Nucleus accumbens (tissue), 56 donors: ENCODE measurements around the gene UPK1A.
"Not testable (repeated sequence)": the region's sequence is repeated elsewhere in the genome, so short reads cannot be mapped to it uniquely, and the experiment has no call there.

Source experiments
- DNase-seq, 56 donors: peaks; one replicate each; lab custom pipeline; 2025; lab: John Stamatoyannopoulos, UW

UPK1A gene

DNA sequence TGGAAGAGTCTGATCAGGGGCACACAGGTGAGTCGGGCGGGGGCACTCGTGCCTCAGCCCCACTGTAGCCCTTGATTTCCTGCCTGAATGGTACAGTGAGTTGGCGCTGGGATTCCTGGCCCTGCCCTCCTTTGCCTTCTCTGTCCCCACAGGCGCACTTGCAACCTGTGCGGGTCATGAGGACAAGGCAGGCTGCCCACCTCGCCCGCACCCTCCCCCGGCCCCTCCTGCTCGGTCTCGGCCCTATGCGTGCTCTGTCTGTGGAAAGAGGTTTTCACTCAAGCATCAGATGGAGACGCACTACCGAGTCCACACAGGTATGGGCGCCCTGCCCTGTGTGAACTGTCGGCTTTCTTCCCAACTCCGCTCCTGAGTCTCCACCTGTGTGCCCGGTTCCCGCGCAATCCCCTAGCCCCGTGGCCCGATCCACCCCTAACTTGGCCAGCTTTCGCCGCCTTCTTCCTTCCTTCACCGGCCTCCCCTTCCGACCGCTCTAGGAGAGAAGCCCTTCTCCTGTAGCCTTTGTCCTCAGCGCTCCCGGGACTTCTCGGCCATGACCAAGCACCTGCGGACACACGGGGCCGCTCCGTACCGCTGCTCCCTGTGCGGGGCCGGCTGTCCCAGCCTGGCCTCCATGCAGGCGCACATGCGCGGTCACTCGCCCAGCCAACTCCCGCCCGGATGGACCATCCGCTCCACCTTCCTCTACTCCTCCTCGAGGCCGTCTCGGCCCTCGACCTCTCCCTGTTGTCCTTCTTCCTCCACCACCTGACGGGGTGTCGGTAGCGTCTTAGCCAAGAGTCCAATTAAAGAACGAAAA is 49.9 kb downstream of the UPK1A start:
- peak in 30 of 56 donors; percentile 50 to 91 (median 69) for DNase-seq

DNA sequence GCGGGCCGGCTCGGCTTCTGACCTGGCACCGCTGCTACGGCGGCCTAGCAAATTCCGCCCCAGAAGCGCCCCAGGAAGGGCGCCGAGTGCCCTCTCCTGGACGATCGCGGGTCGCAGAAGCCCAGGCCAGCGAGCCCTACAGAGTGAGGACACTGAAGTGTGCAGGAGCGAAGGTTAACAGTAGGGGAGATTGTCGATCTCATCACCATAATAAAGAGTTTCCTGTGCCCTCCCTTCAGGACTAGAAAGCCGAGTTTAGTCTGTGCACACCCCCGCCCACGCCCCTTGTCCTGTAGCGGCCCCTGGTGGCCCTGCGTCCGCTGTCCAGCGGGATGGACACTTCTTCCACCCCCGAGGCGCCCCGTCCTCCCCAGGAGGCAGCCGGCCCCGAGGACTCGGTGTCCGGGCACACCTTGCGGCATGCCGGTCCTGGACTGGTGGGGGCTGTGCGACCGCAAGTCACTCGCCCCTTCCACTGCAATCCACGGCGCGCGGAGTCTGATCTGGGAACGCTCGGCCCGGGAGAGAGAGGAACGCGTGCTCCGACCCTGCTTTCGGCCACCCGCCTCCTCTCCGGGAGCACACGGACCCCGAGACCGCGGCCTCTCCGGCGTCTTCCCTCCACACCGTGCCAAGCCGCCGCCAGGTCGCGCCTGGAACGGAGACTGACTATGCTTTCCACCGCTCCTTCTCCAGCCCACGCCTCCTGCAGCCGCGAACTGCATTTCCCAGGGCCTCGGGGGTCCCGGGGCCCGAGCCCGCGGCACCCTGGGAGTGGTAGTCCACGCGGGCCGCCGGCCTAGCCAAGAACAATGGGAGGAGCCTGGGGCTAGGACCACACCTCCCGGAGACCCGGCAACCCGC is 50.7 kb downstream of the UPK1A start:
- peak; percentile 56 to 97 (median 91) for DNase-seq

DNA sequence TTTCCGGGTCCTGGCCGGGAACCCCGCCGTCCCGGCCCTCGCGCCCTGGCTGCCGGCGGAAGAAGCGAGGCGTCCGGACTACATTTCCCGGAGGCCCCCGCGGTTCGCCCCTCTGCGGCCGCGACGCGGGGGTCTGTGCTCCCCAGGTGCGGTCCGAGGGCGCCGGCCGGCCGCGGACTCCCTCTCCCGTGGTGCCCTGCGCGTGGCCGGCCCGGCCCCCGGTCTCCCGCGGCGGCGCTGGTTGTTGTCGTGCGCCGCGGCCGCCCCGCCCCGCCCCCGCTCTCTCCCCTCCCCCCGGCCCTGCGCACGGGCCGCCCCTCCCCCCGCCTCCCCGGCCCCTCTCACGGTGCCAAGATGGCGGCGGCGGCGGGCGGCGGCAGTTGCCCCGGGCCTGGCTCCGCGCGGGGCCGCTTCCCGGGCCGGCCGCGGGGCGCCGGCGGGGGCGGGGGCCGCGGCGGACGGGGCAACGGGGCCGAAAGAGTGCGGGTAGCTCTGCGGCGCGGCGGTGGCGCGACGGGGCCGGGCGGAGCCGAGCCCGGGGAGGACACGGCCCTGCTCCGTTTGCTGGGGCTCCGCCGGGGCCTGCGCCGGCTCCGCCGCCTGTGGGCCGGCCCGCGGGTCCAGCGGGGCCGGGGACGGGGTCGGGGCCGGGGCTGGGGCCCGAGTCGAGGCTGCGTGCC is 51.5 kb downstream of the UPK1A start, which contains the start of gene KMT2B:
TSS of gene KMT2B (plus strand) at position 339 of the 680 bp plus-strand sequence. CDS start at position 355, 16 bp downstream.
- peak in 20 of 56 donors; percentile 20 to 96 (median 90) for DNase-seq

DNA sequence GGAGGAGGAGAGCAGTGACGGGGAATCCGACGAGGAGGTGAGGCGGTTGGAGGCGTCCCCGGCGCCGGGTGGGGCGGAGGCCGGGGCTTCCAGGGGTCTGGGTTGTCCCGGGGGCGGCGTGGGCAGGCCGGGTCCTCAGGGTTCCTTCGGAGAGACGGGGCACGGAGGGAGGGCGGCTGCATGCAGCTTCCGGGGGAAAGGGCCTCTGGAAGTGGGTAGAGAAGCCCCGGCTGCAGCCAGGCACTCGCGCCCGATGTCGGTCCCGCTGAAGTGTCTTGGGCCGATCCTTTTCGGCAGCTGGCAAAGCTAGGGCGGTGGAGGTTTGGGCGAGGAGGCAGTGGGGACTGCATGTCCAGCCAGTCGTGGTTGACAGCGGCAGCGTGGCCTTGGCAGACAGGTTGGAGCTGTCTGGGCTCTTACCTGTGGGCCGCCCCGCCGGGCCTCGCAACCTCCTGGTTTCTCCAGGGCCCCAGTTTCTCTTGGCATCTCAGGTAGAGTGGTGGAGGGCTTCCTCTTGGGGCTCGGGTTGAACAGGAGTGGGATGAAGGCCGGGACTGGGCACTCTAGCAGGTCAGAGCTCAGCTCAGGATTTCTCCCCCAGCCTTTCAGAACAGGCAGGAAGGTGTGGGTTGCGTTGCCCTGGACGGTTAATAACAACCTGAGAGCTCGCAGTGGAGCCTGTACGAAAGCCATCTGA is 52.2 kb downstream of the UPK1A start:
- peak in 16 of 56 donors; percentile 6 to 47 (median 23) for DNase-seq

DNA sequence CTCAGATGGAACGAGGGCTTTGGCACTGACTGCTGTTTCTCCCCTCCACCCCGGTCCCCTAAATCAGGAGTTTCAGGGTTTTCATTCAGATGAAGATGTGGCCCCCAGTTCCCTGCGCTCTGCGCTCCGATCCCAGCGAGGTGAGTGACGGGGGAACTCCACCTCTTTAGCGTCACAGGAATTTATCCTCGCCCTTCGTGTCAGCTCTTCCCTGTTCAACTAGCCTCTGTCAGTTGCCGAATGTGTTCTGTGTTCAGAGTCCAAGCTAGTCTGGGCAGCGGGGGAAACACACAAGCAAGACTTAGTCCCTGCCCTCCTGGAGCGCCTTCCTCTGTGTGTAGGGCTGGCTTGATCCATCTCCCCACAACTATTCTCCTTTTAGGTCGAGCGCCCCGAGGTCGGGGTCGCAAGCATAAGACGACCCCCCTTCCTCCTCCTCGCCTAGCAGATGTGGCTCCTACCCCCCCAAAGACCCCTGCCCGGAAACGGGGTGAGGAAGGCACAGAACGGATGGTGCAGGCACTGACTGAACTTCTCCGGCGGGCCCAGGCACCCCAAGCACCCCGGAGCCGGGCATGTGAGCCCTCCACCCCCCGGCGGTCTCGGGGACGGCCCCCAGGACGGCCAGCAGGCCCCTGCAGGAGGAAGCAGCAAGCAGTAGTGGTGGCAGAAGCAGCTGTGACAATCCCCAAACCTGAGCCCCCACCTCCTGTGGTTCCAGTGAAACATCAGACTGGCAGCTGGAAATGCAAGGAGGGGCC is 53.3 kb downstream of the UPK1A start:
- DNase-seq, result no peak

DNA sequence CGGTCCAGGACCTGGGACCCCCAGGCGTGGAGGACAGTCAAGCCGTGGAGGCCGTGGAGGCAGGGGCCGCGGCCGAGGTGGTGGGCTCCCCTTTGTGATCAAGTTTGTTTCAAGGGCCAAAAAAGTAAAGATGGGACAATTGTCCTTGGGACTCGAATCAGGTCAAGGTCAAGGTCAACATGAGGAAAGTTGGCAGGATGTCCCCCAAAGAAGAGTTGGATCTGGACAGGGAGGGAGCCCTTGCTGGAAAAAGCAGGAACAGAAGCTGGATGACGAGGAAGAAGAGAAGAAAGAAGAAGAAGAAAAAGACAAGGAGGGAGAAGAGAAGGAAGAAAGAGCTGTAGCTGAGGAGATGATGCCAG is 53.8 kb downstream of the UPK1A start:
- DNase-seq, result no peak

DNA sequence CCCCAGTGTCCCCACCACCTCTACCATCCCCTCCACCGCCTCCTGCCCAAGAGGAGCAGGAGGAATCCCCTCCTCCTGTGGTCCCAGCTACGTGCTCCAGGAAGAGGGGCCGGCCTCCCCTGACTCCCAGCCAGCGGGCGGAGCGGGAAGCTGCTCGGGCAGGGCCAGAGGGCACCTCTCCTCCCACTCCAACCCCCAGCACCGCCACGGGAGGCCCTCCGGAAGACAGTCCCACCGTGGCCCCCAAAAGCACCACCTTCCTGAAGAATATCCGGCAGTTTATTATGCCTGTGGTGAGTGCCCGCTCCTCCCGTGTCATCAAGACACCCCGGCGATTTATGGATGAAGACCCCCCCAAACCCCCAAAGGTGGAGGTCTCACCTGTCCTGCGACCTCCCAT is 54.3 kb downstream of the UPK1A start:
- no peak for DNase-seq

DNA sequence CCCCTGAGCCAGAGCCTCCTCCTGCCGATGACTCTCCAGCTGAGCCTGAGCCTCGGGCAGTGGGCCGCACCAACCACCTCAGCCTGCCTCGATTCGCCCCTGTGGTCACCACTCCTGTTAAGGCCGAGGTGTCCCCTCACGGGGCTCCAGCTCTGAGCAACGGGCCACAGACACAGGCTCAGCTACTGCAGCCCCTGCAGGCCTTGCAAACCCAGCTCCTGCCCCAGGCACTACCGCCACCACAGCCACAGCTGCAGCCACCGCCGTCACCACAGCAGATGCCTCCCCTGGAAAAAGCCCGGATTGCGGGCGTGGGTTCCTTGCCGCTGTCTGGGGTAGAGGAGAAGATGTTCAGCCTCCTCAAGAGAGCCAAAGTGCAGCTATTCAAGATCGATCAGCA is 55.1 kb downstream of the UPK1A start:
- DNase-seq, result no peak

DNA sequence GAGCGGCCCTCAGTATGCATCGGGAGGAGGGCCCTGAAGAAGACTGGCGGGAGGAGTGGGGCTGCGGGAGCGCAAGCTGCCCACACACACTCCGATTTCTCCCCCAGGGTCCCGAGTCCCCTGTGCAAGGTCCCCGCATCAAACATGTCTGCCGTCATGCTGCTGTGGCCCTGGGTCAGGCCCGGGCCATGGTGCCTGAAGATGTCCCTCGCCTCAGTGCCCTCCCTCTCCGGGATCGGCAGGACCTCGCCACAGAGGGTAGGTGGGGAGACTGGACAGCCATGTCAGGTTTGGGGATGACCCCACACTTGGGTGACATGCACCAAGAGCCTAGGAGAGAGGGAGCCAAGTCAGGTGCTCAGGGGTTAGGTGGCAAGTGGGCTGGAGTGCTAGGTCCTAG is 56.1 kb downstream of the UPK1A start:
- no peak for DNase-seq

DNA sequence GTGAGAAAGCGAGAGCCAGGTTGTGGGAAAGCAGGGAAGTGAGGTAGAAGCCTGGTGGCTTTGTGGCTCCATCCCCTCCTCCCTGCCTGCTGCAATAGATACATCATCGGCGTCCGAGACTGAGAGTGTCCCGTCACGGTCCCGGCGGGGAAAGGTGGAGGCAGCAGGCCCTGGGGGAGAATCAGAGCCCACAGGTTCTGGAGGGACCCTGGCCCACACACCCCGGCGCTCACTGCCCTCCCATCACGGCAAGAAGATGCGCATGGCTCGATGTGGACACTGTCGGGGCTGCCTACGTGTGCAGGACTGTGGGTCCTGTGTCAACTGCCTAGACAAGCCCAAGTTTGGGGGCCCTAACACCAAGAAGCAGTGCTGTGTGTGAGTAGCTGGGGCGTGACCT is 56.6 kb downstream of the UPK1A start:
- no peak for DNase-seq

DNA sequence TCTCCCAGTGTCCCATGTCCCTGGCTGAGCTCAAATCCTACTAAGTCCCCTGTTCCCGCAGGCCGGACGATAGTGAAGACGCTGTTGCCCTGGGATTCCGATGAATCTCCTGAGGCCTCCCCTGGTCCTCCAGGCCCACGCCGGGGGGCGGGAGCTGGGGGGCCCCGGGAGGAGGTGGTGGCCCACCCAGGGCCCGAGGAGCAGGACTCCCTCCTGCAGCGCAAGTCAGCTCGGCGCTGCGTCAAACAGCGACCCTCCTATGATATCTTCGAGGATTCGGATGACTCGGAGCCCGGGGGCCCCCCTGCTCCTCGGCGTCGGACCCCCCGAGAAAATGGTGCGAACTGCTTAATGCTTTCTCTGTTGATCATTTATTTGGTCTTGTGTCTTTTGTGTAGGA is 57.4 kb downstream of the UPK1A start:
- DNase-seq, result no peak

DNA sequence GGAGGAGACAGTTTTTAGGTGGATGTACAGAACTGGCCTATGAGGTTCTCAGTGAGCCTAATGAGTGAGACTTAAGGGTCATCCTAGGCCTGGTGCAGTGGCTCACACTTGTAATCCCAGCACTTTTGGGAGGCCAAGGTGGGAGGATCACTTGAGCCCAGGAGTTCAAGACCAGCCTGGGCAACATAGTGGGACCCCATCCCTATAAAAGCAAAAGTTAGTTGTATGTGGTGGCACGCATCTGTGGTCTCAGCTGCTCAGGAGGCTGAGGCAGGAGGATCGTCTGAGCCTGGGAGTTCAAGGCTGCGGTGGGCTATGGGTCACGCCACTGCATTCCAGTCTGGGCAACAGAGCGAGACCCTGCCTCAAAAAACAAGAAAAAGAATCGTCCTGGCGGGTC is 57.8 kb downstream of the UPK1A start:
- not testable (repeated sequence) for DNase-seq

DNA sequence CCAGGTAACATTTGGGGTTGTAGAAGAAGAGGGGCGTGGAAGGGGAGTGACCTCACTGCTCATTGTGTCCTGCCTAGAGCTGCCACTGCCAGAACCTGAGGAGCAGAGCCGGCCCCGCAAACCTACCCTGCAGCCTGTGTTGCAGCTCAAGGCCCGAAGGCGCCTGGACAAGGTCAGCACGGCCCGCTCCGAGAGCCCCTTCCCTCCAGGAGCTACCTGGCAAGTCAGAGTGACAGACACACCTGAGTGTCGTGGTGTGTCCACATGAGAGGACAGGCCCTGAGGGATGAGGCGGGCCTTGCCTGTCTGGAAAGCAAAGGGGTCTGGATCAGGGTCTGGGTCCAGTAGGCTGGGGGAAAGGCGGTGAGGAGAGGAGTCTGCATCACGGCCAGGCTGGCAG is 58.2 kb downstream of the UPK1A start:
- no peak for DNase-seq

DNA sequence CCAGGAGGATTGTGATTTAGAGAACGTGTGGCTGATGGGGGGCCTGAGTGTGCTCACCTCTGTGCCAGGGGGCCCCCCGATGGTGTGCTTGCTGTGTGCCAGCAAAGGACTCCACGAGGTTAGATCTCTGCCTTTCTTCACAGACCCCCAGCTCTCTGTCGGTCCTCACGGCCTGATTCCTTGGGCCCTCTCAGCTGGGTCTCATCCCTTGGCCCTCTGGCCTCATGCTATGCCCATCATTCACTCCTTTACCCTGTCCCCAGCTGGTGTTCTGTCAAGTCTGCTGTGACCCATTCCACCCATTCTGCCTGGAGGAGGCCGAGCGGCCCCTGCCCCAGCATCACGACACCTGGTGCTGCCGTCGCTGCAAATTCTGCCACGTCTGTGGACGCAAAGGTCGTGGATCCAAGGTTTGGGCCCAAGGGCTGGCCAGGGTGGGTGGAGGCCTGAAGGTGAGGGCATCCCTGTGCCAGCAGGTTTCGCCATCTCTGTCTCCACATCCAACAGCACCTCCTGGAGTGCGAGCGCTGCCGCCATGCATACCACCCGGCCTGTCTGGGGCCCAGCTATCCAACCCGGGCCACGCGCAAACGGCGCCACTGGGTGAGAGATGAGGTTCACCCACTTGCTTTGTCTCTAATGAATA is 59.0 kb downstream of the UPK1A start:
- no peak for DNase-seq

DNA sequence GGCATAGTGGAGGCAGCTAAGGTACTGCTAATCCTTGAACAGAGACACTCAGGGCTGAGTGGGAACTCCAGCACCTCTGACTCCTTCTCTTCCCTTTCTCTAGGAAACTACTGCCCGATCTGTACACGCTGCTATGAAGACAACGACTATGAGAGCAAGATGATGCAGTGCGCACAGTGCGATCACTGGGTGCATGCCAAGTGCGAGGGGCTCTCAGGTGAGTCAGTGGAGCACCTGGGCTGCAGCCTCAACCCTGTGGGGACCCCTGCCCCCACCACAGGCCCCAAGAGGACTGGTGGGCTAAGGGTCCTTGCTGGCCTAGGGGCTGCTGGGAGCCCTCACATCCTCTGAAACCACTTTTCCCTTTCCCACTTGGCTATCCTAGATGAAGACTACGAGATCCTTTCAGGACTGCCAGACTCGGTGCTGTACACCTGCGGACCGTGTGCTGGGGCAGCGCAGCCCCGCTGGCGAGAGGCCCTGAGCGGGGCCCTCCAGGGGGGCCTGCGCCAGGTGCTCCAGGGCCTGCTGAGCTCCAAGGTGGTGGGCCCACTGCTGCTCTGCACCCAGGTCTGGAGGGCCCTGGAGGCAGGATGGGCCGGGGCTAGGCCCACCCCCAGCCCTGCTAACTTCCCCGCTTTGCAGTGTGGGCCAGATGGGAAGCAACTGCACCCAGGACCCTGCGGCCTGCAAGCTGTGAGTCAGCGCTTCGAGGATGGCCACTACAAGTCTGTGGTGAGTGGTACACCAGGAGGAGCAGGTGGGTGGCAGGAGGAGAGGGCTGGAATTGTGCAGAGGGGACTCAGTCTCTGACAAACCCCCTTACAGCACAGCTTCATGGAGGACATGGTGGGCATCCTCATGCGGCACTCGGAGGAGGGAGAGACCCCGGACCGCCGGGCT is 61.0 kb downstream of the UPK1A start:
- DNase-seq, result no peak
